CD4-positive, alpha-beta T cell treated with Interleukin-4 for 4 hours (primary cell): Measurements from ENCODE around the gene LRCH3.
"Not testable (repeated sequence)": the region's sequence is repeated elsewhere in the genome, so short reads cannot be mapped to it uniquely, and the experiment has no call there.

Experiments used
- DNase-seq: peaks from one replicate; pipeline ENCODE4 v3.0.0-alpha.2; 2020

Gene LRCH3

DNA sequence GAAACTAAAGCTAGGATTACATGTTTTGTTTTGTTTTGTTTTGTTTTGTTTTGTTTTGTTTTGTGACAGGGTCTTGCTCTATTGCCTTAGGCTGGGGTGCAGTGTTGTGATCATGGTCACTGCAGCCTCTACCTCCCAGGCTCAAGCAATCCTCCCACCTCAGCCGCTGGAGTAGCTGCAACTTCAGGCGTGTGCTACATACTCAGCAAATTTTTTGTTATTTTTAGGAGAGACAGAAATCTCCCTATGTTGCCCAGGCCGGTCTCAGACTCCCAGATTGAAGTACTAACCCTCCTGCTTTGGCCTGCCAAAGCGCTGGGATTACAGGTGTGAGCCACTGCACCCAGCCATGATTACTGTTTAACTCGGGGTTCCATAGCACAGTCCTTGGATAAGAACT is 50.7 kb downstream of the LRCH3 start:
- no peak for DNase-seq

DNA sequence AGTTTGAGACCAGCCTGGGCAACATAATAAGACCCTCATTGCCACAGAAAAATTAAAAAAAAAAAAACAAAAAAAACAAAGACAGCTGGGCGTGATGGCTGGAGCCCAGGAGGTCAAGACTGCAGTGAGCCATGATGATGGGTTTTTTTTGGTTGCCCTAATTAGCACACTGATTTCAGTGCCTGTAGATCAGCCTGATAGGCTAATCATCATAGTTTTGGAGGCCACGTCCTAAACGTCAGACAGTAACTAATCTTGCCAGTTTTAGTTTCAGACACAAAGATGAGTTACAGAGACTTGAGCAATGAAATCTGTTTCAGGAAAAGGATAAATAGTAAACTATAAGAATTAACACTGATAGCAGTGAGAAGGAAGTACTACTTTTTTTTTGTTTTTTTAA is 55.4 kb downstream of the LRCH3 start:
- DNase-seq = no peak

DNA sequence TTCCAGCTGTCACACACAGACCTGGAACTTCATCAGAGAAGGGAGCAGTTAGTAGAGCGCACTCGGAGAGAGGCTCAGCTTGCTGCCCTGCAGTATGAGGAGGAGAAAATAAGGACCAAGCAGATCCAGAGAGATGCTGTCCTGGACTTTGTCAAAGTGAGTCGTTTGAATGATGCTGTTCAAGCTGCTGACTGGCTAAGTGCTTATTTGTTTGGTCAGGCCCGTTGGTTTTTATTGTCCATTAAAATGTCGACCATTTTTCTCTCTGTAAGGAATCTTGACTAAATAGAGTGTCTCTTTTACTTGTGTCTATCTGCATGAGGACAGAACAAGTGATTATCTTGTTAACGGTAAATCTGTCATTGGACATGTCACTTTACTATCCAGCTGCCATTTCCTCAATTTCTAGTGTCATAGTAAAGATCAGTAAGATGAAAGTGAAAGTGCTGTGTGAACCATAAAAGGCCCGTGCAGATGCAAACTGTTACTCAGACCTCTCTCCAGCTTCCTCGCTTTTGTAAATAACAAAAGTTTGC is 56.9 kb downstream of the LRCH3 start:
- DNase-seq = peak; percentile 60

DNA sequence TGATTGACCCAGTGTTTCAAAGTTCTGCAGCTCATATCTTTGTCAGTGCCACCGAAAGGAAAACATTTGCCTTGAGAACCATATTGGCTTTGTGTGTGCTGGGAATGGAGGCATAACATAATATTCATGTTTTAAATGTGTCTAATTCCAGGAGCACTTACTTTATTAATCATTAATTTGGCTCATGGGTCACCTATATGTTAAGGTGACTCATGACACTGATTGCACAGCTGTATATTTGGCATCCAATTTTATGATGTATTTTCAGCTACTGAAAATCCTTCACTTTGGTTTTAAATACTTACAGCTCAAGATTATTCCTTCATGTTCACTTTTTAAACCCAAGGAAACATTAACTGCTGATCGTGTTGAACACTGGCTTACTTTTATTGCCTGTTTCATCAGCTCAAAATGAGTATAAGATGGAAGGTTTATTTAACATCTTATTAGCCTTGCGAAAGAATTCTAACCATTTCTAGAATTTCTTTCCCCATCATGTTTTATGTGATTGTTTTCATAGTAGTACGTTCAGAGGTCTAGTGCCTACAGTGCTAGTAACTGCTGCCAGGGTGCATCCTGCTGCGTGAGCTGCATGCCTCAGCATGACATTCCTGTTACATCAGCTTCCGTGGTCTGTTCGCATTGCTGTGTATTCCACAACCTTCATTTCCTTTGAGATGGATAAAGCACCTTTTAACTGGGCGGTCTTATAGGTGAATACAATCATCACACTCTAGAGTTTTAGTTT is 63.7 kb downstream of the LRCH3 start:
- DNase-seq = no peak

DNA sequence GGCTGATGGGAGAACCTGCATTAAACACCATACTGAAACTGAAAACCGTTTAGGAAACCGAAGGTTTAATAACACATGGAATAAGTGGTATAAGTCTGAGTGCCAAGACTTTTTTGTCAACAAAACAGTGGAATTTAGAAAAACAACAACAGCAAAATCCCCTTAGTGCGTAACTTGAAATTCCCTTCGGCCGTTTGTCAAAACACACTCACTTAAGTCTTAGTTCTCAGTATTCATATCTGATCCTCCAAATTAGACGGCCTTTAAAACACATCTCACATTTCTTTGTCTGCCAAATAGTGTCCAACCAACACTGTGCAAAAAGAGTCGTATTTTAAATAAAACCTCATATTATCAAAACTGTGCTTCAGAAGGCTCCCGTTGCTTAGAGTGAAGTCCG is 64.5 kb downstream of the LRCH3 start:
- DNase-seq = no peak

DNA sequence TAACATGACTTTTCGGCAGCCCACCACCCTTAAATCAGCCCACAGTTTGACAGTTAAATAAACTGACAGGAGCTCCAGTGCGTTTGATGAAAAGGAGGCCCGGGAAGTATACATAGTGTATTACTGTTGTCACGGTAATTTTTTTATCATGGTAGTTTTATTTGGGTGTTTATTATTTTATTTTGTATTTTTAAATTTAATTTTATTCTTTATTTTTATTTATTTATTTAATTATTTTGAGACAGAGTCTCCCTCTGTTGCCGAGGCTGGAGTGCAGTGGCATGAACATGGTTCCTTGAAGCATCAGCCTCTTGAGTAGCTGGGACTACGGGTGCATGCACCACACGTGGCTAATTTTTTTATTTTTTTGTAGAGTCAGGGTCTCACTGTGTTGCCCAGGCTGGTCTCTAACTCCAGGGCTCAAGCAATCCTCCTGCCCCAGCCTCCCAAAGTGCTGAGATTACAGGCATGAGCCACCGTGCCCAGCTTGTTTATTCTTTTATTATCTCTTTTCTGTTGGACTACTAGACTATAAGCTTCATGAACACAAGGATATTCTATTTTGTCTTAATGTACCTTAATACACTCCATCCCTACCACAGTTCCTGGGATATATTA is 65.3 kb downstream of the LRCH3 start:
- no peak for DNase-seq

DNA sequence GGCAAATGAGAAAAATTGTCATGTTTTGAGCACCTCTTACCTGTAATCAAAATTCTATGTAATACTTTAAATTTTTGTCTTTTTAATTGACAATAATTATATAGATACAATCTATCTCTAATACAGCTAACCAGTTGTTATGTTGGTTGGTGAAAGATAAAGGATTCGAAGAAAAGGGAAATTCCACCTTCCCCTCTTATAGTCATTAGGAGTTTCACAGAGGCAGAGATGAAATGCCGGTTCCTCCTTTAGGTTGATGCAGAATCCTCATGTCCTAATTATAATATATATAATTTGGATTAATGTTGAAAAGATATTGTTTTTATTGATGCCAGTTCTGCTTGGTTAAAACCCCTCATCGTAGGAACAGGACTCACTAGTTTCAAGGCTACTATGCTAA is 67.1 kb downstream of the LRCH3 start:
- DNase-seq = no peak

DNA sequence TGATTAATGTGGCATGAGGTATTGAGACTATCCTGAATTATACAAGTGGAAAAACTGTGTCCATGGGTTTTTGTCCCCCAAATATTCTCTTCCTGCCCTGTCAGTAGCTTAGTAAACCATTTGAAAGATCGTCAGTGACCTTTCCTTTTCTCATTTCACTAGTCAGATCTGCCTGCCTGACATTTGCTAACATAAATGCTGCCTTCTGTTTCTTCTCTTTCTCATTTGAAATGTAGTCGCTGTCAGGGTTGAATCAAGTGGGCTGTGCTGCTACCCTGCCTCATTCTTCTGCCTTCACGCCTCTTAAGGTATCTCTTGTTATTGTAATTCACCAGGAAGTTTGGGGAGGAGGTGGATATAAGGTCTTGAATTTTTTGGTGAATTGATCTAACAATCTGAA is 67.5 kb downstream of the LRCH3 start:
- DNase-seq = no peak

DNA sequence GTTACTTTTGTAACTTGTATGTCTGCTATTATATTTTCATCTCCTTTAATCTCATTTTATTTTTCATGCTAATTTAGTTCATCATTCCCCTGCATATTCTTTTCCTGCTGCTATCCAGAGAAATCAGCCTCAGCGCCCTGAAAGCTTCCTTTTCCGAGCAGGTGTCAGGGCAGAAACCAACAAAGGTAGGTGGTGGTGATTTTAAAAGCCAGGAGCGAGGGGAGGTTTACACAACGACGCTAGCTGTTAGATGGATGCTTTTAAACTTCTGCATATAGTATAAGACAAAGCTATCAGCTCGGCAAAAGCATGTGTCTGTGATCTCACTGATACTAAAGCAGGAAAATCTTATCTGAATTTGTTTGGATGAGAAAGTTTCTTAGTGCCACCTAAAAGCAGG is 75.0 kb downstream of the LRCH3 start:
- no peak for DNase-seq

DNA sequence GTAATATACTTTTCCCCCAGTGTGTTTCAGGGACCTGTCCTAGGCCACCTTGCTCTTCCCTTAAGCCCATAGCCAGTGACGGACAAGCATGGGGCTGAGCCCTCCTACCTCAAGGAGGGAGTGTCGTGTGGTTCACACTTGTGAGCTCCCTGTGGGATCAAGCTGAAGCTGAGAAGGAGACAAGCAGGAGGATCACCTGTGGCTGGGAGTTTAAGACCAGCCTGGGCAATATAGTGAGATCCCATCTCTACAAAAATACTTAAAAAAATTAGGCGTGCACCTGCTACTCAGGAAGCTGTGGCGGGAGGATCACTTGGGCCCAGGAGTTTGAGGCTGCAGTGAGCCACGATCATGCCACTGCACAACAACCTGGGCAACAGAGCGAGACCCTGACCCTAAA is 82.3 kb downstream of the LRCH3 start:
- DNase-seq = no peak

DNA sequence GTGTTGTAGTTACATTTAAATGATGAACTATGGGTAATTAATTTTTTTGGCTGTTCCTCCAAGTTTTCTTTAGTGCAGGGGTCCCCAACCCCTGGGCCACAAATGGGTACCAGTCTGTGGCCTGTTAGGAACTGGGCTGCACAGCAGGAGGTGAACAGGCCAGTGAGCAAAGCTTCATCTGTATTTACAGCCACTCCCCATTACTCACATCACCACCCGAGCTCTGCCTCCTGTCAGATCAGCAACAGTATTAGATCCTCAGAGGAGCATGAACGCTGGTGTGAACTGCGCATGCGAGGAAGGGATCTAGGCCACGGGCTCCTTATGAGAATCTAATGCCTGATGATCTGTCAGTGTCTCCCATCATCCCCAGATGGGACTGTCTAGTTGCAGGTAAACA is 83.0 kb downstream of the LRCH3 start:
- DNase-seq = no peak

DNA sequence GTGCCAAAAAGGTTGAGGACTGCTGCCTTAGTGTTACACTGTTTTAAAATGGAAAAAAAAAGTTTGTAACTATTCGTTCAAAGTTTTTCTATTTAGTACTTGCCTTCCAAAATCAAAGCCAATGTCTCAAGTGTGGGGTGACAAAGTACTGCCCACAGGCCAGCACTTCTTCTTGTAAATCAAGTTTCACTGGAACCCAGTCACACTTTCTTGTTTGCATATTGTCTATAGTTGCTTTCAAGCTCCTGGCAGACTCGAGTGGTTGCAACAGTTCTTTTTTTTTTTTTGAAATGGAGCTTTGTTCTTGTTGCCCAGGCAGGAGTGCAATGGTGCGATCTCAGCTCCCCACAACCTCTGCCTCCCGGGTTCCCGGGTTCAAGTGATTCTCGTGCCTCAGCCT is 83.6 kb downstream of the LRCH3 start:
- no peak for DNase-seq

DNA sequence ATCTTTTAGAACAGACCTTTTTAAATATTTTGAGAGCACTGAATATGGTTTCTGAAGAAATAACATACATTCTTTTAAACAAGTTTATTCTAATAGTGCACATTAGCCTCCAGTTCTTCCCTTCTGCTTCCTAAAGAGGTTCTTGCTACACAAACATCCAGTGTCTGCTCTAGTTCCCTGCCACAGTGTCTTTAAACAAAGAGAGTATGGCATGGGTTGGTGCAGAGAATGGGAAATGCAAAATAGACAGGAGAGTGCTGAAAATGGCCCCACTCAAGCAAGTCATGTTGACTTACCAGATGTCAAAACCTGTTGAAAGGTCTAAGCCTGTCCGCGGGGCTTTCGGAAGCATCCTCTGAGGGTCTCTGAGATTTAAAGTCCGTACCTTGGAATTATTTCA is 86.8 kb downstream of the LRCH3 start:
- no peak for DNase-seq

DNA sequence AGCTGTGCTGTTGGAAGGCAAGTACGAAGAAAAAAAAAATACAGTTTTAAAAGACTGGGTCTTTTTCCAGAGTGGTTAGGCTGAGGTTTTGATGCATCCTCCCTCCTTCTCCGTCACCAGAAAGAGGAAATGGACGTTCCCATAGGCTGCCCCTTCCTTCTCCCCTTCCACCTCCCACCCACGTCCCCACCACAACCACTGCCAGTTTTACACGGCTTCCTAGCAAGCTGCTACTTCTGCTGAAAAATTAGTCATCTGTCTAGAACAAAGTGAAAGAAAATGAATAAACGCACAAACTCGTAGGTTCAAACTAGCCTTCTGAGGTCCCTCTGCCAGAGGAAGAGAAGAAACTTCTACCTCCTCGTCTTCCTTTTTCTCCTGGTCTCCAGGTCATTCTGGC is 87.4 kb downstream of the LRCH3 start:
- DNase-seq = peak; percentile 24

DNA sequence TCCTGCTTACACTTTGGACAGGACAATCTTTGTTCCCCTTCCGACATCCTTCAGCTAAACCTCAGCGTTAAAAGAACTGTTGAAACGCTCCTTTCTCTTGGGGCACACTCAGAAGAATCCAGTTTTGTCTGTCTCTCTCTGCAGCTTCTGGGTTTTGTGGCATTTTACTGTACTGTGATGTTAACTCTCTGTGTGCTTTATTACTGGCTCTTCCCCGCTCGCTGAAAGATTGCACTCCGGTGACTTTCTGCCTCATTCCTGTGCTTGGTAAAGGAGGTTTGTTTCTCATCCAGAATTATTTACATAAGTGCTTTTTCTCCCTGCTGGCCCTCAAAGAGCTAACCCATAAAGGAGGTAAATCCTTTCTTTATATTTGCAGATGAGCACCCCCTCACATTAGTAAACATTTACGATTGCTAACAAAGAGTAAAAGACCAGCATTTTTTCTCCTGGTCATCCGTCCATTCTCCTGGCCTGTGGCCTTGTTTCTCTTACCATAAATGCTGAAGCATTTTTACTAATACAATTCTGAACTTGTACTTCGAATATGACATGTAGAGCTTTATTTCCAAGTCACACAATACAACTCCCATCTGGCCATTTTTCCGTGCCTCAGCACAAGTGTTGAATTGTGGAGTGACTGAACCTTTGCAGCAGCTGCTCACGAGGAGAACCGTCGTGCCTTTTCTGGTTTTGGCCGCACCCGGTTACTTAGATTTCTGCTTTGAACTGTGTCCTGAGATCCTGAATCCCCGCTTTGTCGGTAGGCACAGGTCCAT is 89.6 kb downstream of the LRCH3 start:
- DNase-seq = no peak

DNA sequence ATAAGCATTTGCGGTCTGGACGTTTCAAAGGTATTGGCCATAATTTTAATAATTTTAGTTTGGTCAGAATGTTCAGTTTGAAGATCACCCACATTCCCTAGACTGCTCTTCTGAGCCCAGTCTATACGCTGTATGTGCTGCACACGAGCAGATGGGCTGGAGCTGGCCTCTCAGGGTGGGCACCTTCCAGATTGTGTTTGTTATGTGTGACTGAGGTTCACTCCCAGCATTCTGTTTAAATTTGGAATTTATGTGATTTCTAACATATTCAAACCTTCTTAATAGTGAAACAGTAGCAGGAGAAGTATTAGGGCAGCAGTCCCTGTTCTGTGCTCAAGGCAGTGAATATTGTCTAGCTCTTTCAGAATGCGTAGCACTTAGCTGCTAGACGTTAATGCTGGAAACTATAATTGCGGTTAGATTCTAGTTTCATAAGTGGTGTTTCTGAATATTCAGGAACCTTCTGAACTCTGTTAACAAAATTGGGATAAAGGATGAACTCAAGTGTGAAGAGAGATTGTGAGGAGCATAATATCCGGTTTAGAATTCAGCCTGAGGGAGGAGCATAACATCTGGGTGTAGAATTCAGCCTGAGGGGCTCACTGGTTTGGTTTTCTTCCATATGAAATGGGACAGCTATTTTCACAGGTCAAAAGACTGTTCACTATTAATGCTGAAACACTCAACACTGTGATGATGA is 90.4 kb downstream of the LRCH3 start:
- no peak for DNase-seq

DNA sequence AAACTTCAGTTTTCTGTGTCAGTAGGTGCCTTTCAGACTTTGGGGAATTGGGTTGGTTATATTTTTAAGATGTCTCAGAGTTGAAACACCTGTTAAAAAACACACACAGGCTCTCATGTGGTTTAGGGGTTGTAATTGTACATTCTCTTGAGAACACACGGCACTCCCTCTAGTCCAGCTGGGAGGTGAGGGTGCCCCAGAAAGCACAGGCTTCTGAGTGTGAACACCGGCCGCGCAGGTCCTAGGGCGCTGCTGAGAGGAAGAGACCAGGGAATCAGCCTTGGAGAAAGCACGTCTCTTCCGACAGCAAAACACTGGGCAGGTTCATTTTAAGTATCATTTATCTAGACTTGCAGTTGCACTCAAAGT is 90.9 kb downstream of the LRCH3 start:
- DNase-seq = no peak

DNA sequence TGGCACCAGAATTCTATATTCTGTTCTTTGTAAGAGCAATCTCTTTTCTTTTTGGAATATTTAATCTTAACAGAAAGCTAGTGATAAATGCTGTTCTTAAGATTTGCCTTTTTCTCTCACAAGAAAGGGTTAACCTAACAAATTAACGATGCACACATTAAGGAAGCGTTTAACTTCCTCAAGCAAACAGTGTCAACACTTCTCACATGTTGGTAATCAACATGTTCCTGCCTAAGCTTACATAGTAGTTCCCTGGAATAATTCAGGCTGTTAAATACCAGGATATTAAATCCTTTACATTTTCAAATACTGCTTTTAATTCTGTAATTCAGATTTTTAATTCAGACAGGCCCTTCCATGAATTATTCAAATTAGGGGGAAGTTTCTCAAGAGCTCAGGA is 91.5 kb downstream of the LRCH3 start:
- no peak for DNase-seq

DNA sequence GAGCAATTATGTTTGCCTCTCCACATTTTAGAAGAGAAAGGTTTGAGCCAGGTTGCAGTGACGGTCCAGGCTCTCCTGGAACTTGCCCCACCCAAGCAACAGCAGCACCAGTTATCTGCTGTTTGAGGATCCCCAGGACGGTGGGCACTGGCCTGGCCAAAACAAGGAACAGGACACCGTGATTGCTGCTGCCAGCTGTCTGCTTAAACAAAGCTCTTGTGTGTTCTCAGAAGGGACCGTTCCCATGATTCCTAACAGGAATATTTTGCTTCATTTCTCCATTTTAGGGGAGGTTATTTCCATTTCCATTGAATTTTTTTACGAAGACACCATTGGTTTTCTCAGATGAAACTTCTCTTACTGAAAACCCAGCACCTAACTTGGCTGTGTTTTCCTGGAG is 92.5 kb downstream of the LRCH3 start:
- DNase-seq = no peak

DNA sequence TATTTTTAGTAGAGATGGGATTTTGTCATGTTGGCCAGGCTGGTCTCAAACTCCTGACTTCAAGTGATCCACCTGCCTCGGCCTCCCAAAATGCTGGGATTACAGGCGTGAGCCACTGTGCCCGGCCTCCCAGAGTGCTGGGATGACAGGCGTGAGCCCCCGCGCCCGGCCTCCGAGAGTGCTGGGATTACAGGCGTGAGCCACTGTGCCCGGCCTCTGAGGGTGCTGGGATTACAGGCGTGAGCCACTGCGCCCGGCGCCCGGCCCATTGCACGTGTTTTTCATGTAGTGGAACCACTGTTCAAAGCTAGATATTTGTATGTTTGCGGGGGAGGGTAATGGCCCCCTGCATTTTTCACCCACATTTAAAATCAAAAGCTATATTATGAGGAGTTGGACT is 93.3 kb downstream of the LRCH3 start:
- not testable (repeated sequence) for DNase-seq

DNA sequence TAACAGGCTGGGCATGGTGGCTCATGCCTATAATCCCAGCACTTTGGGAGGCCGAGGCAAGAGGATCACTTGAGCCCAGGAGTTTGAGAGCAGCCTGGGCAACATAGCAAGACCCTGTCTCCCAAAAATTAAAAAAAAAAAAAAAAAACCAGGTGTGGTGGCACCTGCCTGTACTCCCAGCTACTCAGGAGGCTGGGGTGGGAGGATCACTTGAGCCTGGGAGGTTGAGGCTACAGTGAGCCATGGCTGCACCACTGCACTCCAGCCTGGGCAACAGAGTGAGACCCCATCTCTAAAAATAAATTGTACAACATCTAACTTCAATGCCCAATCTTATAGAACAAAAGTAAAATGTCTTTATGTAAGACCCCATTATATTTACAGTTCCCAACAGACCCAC is 95.0 kb downstream of the LRCH3 start:
- not testable (repeated sequence) for DNase-seq

DNA sequence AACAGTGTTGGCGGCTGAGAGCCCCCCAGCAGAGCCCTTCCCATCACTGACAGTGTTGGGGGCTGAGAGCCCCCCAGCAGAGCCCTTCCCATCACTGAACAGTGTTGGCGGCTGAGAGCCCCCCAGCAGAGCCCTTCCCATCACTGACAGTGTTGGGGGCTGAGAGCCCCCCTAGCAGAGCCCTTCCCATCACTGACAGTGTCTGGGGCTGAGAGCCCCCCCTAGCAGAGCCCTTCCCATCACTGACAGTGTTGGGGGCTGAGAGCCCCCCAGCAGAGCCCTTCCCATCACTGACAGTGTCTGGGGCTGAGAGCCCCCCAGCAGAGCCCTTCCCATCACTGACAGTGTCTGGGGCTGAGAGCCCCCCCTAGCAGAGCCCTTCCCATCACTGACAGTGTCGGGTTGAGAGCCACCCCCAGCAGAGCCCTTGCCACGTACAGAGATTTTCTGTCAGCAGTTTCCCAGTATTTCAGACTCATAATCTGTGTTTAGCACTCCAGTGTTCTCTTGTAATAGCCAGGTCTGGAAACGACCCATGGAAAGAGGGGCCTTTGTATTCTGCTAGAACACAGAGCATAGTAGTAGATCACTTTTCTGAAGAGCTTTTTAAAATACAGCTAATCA is 96.5 kb downstream of the LRCH3 start:
- not testable (repeated sequence) for DNase-seq

DNA sequence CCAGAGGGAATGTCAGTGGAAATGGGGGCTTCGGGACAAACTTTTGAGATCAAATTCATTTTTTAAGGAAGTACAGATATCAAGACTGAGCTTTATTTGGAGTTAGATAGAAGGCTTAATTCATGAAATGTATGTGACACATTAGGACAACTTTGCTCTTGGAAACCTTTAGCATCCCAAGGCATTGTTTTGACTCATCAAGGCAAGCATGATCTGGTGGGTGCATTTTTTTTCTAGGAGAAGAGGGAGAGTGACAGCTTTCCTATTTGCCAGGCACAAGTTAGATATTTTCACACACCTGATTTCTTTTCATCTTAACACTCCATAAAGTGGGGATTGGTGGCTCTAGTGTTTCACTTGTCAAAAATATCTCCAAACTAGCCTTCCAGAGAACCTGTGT is 97.5 kb downstream of the LRCH3 start:
- DNase-seq = no peak
